HEK293 (cell line): ENCODE data around the gene RALY.

Source experiments
- CTCF ChIA-PET: fragments of 350-600 bp; formaldehyde crosslinking; extraction: SDS; loops from one replicate; lab custom pipeline; 2021; ENCODE audit warnings: antibody characterized with exemption; lab: Yijun Ruan, JAX
- POLR2A ChIA-PET: fragments of 300-600 bp; formaldehyde crosslinking; extraction: SDS; loops from one replicate; lab custom pipeline; 2020; ENCODE audit warnings: antibody characterized with exemption, inconsistent platforms; lab: Yijun Ruan, JAX
- H3K27ac ChIP-seq: fragments of 200-500 bp; sonication (Bioruptor generic); 2 replicates; pipeline ENCODE4 v1.5.1; 2014; ENCODE audit warnings: low read depth, low read length, control low read depth, inconsistent platforms; ENCODE audit errors: extremely low read depth
- H3K36me3 ChIP-seq, 2 experiments: fragments of 200-500 bp in 1 of 2; sonication (Bioruptor generic) in 1 of 2; 1 replicate in 1 of 2; 2 replicates in 1 of 2; pipeline ENCODE4 v1.5.1; 2014 to 2017; ENCODE audit warnings: inconsistent platforms in 2 of 2, low read length in 2 of 2; ENCODE audit not compliant: control insufficient read depth in 2 of 2, insufficient read depth in 1 of 2
- H3K4me1 ChIP-seq: fragments of 200-500 bp; sonication (Bioruptor generic); 2 replicates; pipeline ENCODE4 v1.5.1; 2014; ENCODE audit warnings: mild to moderate bottlenecking, low read length, inconsistent platforms; ENCODE audit not compliant: control insufficient read depth, insufficient read depth
- H3K4me3 ChIP-seq: 2 replicates; pipeline ENCODE4 v1.5.1; 2011; ENCODE audit warnings: low read depth, mild to moderate bottlenecking, control low read depth, low read length, moderate library complexity
- H3K9me3 ChIP-seq: fragments of 200-500 bp; sonication (Bioruptor generic); 2 replicates; pipeline ENCODE4 v1.5.1; 2014; ENCODE audit warnings: low read depth, low read length, inconsistent platforms; ENCODE audit not compliant: control insufficient read depth, insufficient read depth
- EGR2 ChIP-seq: fragments of 450-650 bp; formaldehyde crosslinking; IDR thresholded peaks from 2 replicates; pipeline ENCODE4 v1.5.1; 2016; ENCODE audit warnings: low read depth, missing biosample characterization, missing genetic modification characterization
- FEZF1 ChIP-seq: fragments of 450-650 bp; formaldehyde crosslinking; IDR thresholded peaks from 2 replicates; pipeline ENCODE4 v1.5.1; 2016; ENCODE audit warnings: missing biosample characterization, missing genetic modification characterization
- IKZF3 ChIP-seq: fragments of 450-650 bp; IDR thresholded peaks from 2 replicates; pipeline ENCODE4 v1.5.0; 2018; ENCODE audit warnings: missing biosample characterization, mild to moderate bottlenecking, missing genetic modification characterization, moderate library complexity
- KLF10 ChIP-seq: fragments of 450-650 bp; IDR thresholded peaks from 2 replicates; pipeline ENCODE4 v1.5.1; 2018; ENCODE audit warnings: missing biosample characterization, mild to moderate bottlenecking, missing genetic modification characterization
- KLF7 ChIP-seq: fragments of 450-650 bp; formaldehyde crosslinking; IDR thresholded peaks from 2 replicates; pipeline ENCODE4 v1.5.1; 2016; ENCODE audit warnings: missing biosample characterization, missing genetic modification characterization, borderline replicate concordance
- WT1 ChIP-seq: fragments of 450-650 bp; formaldehyde crosslinking; IDR thresholded peaks from 2 replicates; pipeline ENCODE4 v1.5.1; 2016; ENCODE audit warnings: missing biosample characterization, missing genetic modification characterization
- YY1 ChIP-seq: fragments of 450-650 bp; formaldehyde crosslinking; IDR thresholded peaks from 2 replicates; pipeline ENCODE4 v1.5.1; 2018; ENCODE audit warnings: missing biosample characterization, missing genetic modification characterization
- ZBTB26 ChIP-seq: fragments of 450-650 bp; formaldehyde crosslinking; optimal IDR thresholded peaks from 2 replicates; pipeline ENCODE3; 2016; ENCODE audit warnings: missing biosample characterization, mild to moderate bottlenecking, missing genetic modification characterization
- ZBTB44 ChIP-seq: fragments of 450-650 bp; IDR thresholded peaks from 2 replicates; pipeline ENCODE4 v1.5.1; 2018; ENCODE audit warnings: missing biosample characterization, mild to moderate bottlenecking, missing genetic modification characterization
- ZBTB48 ChIP-seq: fragments of 450-650 bp; formaldehyde crosslinking; IDR thresholded peaks from 2 replicates; pipeline ENCODE4 v1.5.1; 2016; ENCODE audit warnings: missing biosample characterization, missing genetic modification characterization
- ZBTB6 ChIP-seq: fragments of 450-650 bp; formaldehyde crosslinking; IDR thresholded peaks from 2 replicates; pipeline ENCODE4 v1.5.1; 2017; ENCODE audit warnings: missing biosample characterization, missing genetic modification characterization
- ZBTB8A ChIP-seq: fragments of 450-650 bp; formaldehyde crosslinking; IDR thresholded peaks from 2 replicates; pipeline ENCODE4 v1.5.1; 2016; ENCODE audit warnings: missing biosample characterization, missing genetic modification characterization
- ZNF10 ChIP-seq: fragments of 450-650 bp; formaldehyde crosslinking; IDR thresholded peaks from 2 replicates; pipeline ENCODE4 v1.5.1; 2017; ENCODE audit warnings: missing biosample characterization, missing genetic modification characterization
- ZNF112 ChIP-seq: fragments of 450-650 bp; formaldehyde crosslinking; IDR thresholded peaks from 2 replicates; pipeline ENCODE4 v1.5.0; 2017; ENCODE audit warnings: missing biosample characterization, missing genetic modification characterization
- ZNF23 ChIP-seq: fragments of 450-650 bp; formaldehyde crosslinking; IDR thresholded peaks from 2 replicates; pipeline ENCODE4 v1.5.1; 2016; ENCODE audit warnings: missing biosample characterization, missing genetic modification characterization, borderline replicate concordance
- ZNF266 ChIP-seq: fragments of 450-650 bp; formaldehyde crosslinking; IDR thresholded peaks from 2 replicates; pipeline ENCODE4 v1.5.1; 2016; ENCODE audit warnings: missing biosample characterization, missing genetic modification characterization, low read depth
- ZNF398 ChIP-seq: fragments of 450-650 bp; formaldehyde crosslinking; IDR thresholded peaks from 2 replicates; pipeline ENCODE4 v1.5.1; 2017; ENCODE audit warnings: missing biosample characterization, missing genetic modification characterization
- ZNF510 ChIP-seq: fragments of 450-650 bp; formaldehyde crosslinking; IDR thresholded peaks from 2 replicates; pipeline ENCODE4 v1.5.1; 2018; ENCODE audit warnings: mild to moderate bottlenecking, missing genetic modification characterization, missing biosample characterization; ENCODE audit not compliant: insufficient replicate concordance
- ZNF514 ChIP-seq: fragments of 450-650 bp; formaldehyde crosslinking; IDR thresholded peaks from 2 replicates; pipeline ENCODE4 v1.5.1; 2016; ENCODE audit warnings: missing biosample characterization, missing genetic modification characterization
- ZNF561 ChIP-seq: fragments of 450-650 bp; IDR thresholded peaks from 2 replicates; pipeline ENCODE4 v1.5.1; 2018; ENCODE audit warnings: missing biosample characterization, missing genetic modification characterization, borderline replicate concordance
- ZNF596 ChIP-seq: fragments of 450-650 bp; IDR thresholded peaks from 2 replicates; pipeline ENCODE4 v1.5.0; 2018; ENCODE audit warnings: missing biosample characterization, mild to moderate bottlenecking, missing genetic modification characterization, moderate library complexity
- ZNF645 ChIP-seq: fragments of 450-650 bp; formaldehyde crosslinking; IDR thresholded peaks from 2 replicates; pipeline ENCODE4; 2016; ENCODE audit warnings: missing biosample characterization, missing genetic modification characterization
- ZNF660 ChIP-seq: fragments of 450-650 bp; IDR thresholded peaks from 2 replicates; pipeline ENCODE4 v1.5.1; 2018; ENCODE audit warnings: missing biosample characterization, mild to moderate bottlenecking, missing genetic modification characterization
- ZNF677 ChIP-seq: fragments of 450-650 bp; IDR thresholded peaks from 2 replicates; pipeline ENCODE4 v1.5.0; 2018; ENCODE audit warnings: missing biosample characterization, mild to moderate bottlenecking, missing genetic modification characterization, moderate library complexity
- ZSCAN30 ChIP-seq: fragments of 450-650 bp; IDR thresholded peaks from 2 replicates; pipeline ENCODE4 v1.5.1; 2018; ENCODE audit warnings: missing biosample characterization, mild to moderate bottlenecking, missing genetic modification characterization, moderate library complexity
- TF ChIP-seq, protein P1 (sequence below): fragments of 450-650 bp; formaldehyde crosslinking; IDR thresholded peaks from 2 replicates; pipeline ENCODE4 v1.5.1; 2016; ENCODE audit warnings: missing biosample characterization, missing genetic modification characterization

RALY gene

DNA sequence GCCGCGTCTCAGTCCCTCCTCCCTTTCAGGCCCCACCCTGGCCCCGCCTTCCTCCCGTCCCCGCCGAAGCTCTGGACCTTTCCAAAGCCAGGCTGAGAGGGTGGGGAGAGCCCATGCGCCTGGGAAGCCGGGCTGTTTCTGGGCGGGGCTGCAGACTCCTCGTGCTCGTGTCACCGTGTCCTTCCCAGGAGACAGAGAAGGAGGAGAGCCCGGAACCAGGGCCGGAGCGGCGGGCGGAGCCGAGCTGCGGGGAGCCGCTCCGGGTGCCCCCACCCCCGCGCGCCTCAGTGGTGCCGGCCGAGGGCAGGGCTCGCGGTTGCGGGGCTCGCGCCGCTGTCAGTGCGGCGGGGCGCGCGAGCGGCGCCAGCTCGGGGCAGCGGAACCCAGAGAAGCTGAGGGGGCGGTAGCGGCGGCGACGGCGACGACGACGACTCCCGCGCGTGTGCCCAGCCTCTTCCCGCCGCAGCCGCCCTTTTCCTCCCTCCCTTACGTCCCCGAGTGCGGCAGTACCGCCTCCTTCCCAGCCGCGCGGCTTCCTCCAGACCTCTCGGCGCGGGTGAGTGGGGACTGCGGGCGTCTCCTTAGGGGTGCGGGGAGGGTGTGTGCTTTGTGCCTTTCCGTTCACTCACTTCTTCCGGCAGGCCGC lies at the start of gene RALY:
RALY (plus strand) TSS at position 336 of the 646 bp plus-strand sequence. CDS start 78,164 bp downstream, outside the sequence.
- Histone ChIP-seq H3K4me1 (peaks cover 6% of the 10 kb centered on the region; the same call in 1 of the 2 replicates), H3K27ac (peak within 1 kb of the TSS; percentile 97)
- POLR2A ChIA-PET, result interaction anchor here (0.6 to 2.8 kb wide), 30 partner anchors 8 to 922 kb away, joined by 3 to 25 read pairs (median 4); partner anchors contain the start of genes AHCY, CBFA2T2, CHMP4B and DYNLRB1
- 0 out of 2 replicates have a peak, but pooled peaks have one; percentile 22 for TF ChIP-seq ZNF660 (tag by site-specific recombination)
- no peak for TF ChIP-seq ZNF514 (tag by site-specific recombination)
- TF ChIP-seq ZNF510 (tag by site-specific recombination), result no peak
- TF ChIP-seq ZNF23 (tag by site-specific recombination), result no peak
- TF ChIP-seq YY1 (tag by site-specific recombination), result 0 out of 2 replicates have a peak, but pooled peaks have one; percentile 41
- peak; percentile 92 for TF ChIP-seq ZBTB26 (tag by site-specific recombination)
- TF ChIP-seq FEZF1 (tag by site-specific recombination), result 0 out of 2 replicates have a peak, but pooled peaks have one; percentile 3
- TF ChIP-seq ZBTB6 (tag by site-specific recombination), result peak; percentile 55; the same call in 1 of the 2 replicates
- TF ChIP-seq WT1 (tag by site-specific recombination), result 0 out of 2 replicates have a peak, but pooled peaks have one; percentile 5
- peak; percentile 19; the same call in 1 of the 2 replicates for TF ChIP-seq KLF7 (tag by site-specific recombination)
- TF ChIP-seq ZSCAN30 (tag by site-specific recombination), result peak; percentile 75
- TF ChIP-seq ZNF645 (tag by site-specific recombination), result 0 out of 2 replicates have a peak, but pooled peaks have one; percentile 48
- TF ChIP-seq IKZF3 (tag by site-specific recombination), result peak; percentile 84
- TF ChIP-seq ZNF398 (tag by site-specific recombination), result peak; percentile 53
- TF ChIP-seq ZBTB8A (tag by site-specific recombination), result peak; percentile 61
- peak; percentile 57 for TF ChIP-seq ZBTB48 (tag by site-specific recombination)
- TF ChIP-seq EGR2, result peak; percentile 36; the same call in 1 of the 2 replicates
- TF ChIP-seq ZNF677 (tag by site-specific recombination), result no peak
- no peak for TF ChIP-seq ZNF10 (tag by site-specific recombination)
- no peak for TF ChIP-seq ZNF112 (tag by site-specific recombination)
- no peak for TF ChIP-seq ZNF266 (tag by site-specific recombination)
- TF ChIP-seq, protein P1, sequence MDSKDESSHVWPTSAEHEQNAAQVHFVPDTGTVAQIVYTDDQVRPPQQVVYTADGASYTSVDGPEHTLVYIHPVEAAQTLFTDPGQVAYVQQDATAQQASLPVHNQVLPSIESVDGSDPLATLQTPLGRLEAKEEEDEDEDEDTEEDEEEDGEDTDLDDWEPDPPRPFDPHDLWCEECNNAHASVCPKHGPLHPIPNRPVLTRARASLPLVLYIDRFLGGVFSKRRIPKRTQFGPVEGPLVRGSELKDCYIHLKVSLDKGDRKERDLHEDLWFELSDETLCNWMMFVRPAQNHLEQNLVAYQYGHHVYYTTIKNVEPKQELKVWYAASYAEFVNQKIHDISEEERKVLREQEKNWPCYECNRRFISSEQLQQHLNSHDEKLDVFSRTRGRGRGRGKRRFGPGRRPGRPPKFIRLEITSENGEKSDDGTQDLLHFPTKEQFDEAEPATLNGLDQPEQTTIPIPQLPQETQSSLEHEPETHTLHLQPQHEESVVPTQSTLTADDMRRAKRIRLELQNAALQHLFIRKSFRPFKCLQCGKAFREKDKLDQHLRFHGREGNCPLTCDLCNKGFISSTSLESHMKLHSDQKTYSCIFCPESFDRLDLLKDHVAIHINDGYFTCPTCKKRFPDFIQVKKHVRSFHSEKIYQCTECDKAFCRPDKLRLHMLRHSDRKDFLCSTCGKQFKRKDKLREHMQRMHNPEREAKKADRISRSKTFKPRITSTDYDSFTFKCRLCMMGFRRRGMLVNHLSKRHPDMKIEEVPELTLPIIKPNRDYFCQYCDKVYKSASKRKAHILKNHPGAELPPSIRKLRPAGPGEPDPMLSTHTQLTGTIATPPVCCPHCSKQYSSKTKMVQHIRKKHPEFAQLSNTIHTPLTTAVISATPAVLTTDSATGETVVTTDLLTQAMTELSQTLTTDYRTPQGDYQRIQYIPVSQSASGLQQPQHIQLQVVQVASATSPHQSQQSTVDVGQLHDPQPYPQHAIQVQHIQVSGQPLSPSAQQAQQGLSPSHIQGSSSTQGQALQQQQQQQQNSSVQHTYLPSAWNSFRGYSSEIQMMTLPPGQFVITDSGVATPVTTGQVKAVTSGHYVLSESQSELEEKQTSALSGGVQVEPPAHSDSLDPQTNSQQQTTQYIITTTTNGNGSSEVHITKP, result peak; percentile 99
- TF ChIP-seq ZBTB44 (tag by site-specific recombination), result 0 out of 2 replicates have a peak, but pooled peaks have one; percentile 25
- TF ChIP-seq ZNF561 (tag by site-specific recombination), result 0 out of 2 replicates have a peak, but pooled peaks have one; percentile 54
- peak; percentile 42 for TF ChIP-seq KLF10 (tag by site-specific recombination)
- TF ChIP-seq ZNF596 (tag by site-specific recombination), result peak; percentile 56

More for the DNA sequence above, at the start of gene RALY:
- H3K36me3 ChIP-seq, result peaks cover 0 to 2% of the 10 kb centered on the region in 2 experiments; a peak in 1 of 3 replicates
- CTCF ChIA-PET, result interaction anchor here (0.6 to 1.1 kb wide), 3 partner anchors 13 to 35 kb away, joined by 3 read pairs; no protein-coding TSS in a partner anchor
- no peaks in the 10 kb centered on the region for H3K9me3 ChIP-seq
- H3K4me3 ChIP-seq, result peak within 1 kb of the TSS; percentile 59
